GM19397 (cell line): ENCODE data around the gene RASA2.
"Not testable (repeated sequence)": the region's sequence is repeated elsewhere in the genome, so short reads cannot be mapped to it uniquely, and the experiment has no call there.

ENCODE experiments used
- ATAC-seq: cut with Tn5 transposase; IDR thresholded peaks from one replicate; pipeline ENCODE4 v1.9.1; 2021; ENCODE audit warnings: mild to moderate bottlenecking, moderate library complexity; ENCODE audit not compliant: unreplicated experiment

The RASA2 gene

GRCh38 chr3:141529256-141529655, 42.4 kb downstream of the RASA2 start:
- ATAC-seq: no peak

GRCh38 chr3:141529717-141530414, 43.0 kb downstream of the RASA2 start:
- ATAC-seq: no peak

- ATAC-seq: no peak
Measured at GRCh38 chr3:141530415-141530768, 43.6 kb downstream of the RASA2 start.

GRCh38 chr3:141532609-141533008, 45.8 kb downstream of the RASA2 start:
- no peak for ATAC-seq

- not testable (repeated sequence) for ATAC-seq
Measured at GRCh38 chr3:141536017-141536416, 49.2 kb downstream of the RASA2 start.

- ATAC-seq: no peak
Measured at GRCh38 chr3:141537856-141538255, 51.0 kb downstream of the RASA2 start.

GRCh38 chr3:141538568-141539240, 51.9 kb downstream of the RASA2 start:
- no peak for ATAC-seq

- ATAC-seq: no peak
Measured at GRCh38 chr3:141539431-141540187, 52.8 kb downstream of the RASA2 start.

GRCh38 chr3:141540531-141540930, 53.7 kb downstream of the RASA2 start:
- no peak for ATAC-seq

- ATAC-seq: no peak
Measured at GRCh38 chr3:141542202-141542969, 55.6 kb downstream of the RASA2 start.

GRCh38 chr3:141542989-141543388, 56.2 kb downstream of the RASA2 start:
- no peak for ATAC-seq

GRCh38 chr3:141544697-141545096, 57.9 kb downstream of the RASA2 start:
- ATAC-seq: no peak

- ATAC-seq: no peak
Measured at GRCh38 chr3:141546081-141546480, 59.3 kb downstream of the RASA2 start.

GRCh38 chr3:141546586-141546985, 59.8 kb downstream of the RASA2 start:
- ATAC-seq: no peak

GRCh38 chr3:141547791-141548190, 61.0 kb downstream of the RASA2 start:
- ATAC-seq: no peak

GRCh38 chr3:141550926-141551665, 64.3 kb downstream of the RASA2 start:
- ATAC-seq: no peak

- no peak for ATAC-seq
Measured at GRCh38 chr3:141552440-141552991, 65.7 kb downstream of the RASA2 start.

GRCh38 chr3:141553055-141553454, 66.2 kb downstream of the RASA2 start:
- ATAC-seq: no peak

- ATAC-seq: no peak
Measured at GRCh38 chr3:141556034-141556433, 69.2 kb downstream of the RASA2 start.
